Measurements from ENCODE around the gene TMC4.
"Not testable (repeated sequence)": the region's sequence is repeated elsewhere in the genome, so short reads cannot be mapped to it uniquely, and the experiment has no call there.

The TMC4 gene
- long read RNA-seq, donor 1, partial matches to known transcripts = 0 of 4 reads
- long read RNA-seq, donor 1, other reads (novel, unspliced or antisense) = 0 of 4 reads
- long read RNA-seq, donor 2, partial matches to known transcripts = 0 of 3 reads
- long read RNA-seq, donor 2, other reads (novel, unspliced or antisense) = 0 of 3 reads
- long read RNA-seq, donor 3, transcript TMC4-210 (15 exons, 2,373 nt) = major isoform, 6 of 13 reads
- long read RNA-seq, donor 3, partial matches to known transcripts = 6 of 13 reads
- long read RNA-seq, donor 3, other reads (novel, unspliced or antisense) = 0 of 13 reads
- long read RNA-seq, donor 4, transcript TMC4-210 (15 exons, 2,373 nt) = major isoform, 5 of 12 reads
- long read RNA-seq, donor 4, partial matches to known transcripts = 6 of 12 reads
- long read RNA-seq, donor 4, other reads (novel, unspliced or antisense) = 0 of 12 reads
- long read RNA-seq, donor 5, transcript TMC4-210 (15 exons, 2,373 nt) = major isoform, 6 of 7 reads
- long read RNA-seq, donor 5, partial matches to known transcripts = 0 of 7 reads
- long read RNA-seq, donor 5, other reads (novel, unspliced or antisense) = 0 of 7 reads
- long read RNA-seq, donor 6, partial matches to known transcripts = 9 of 11 reads
- long read RNA-seq, donor 6, other reads (novel, unspliced or antisense) = 0 of 11 reads
- long read RNA-seq, donor 7, transcript TMC4-210 (15 exons, 2,373 nt) = major isoform, 9 of 18 reads
- long read RNA-seq, donor 7, partial matches to known transcripts = 8 of 18 reads
- long read RNA-seq, donor 7, other reads (novel, unspliced or antisense) = 0 of 18 reads
- long read RNA-seq, donor 8, transcript TMC4-210 (15 exons, 2,373 nt) = major isoform, 5 of 10 reads
- long read RNA-seq, donor 8, partial matches to known transcripts = 5 of 10 reads
- long read RNA-seq, donor 8, other reads (novel, unspliced or antisense) = 0 of 10 reads

DNA sequence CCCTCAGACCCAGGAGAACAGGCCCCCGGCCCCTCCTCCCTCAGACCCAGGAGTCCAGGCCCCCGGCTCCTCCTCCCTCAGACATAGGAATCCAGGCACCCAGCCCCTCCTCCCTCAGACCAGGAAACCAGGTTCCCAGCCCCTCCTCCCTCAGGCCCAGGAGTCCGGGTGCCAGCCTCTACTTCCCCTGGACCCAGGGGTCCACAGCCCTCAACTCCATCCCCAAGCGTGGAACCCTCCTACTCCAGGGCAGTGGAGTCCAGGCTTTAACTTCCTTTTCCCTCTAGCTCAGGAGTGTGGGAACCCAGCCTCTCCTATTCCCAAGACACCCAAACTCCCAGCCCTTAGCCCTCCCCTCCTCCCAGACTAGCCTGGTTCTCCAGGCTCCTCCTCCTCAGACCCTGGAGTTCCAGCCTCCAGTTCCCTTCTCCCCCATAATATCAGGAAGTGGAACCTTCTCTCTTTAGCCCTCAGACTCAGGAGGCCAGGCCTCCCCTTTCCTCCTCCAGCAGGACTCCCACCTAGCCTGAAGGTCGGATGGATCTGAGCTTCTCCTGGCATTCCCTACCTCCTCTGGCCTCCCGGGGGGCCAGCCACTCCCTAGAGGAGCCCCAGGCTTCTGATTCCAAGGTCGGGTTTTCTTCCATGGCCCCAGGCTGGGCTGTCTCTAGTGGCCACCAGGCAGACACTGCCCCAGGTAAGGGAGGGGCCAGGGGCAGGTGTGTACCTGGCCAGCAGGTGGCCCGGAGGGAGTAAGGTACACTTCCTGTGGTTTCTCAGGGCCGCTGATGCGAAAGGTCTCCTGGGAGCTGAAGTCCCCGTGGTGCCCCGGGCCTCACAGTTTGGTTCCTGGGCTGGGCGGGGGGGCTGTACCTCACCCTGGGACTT is at the start of gene TMC4:
Gene TMC4, minus strand, starts transcription at position 690 of the 888 bp plus-strand sequence. Its CDS starts 43 bp downstream, at position 647.
- DNase-seq = peak; percentile 51

GRCh38 chr19:54221947-54222346 is 49.0 kb upstream of the TMC4 start:
- not testable (repeated sequence) for DNase-seq

DNA sequence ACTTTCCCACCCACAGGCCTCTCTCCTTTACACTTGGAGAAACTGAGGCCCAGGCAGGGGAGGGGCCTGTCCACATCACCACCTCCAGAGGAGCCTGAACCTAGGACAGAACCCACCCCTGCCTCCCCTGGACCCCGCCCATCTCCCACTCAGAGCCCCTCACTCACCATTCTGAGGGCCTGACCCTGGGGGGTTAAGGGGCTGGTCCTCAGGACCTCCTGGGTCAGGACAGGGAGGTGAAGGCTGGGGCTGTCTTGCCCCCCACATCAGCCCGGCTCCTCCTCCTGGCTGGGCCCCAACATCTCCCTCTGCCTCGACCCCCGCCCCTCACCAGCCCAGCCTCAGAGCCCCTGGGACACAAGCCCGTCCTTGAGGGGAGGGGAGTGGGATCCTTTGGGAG is 46.7 kb upstream of the TMC4 start:
- DNase-seq = not testable (repeated sequence)

GRCh38 chr19:54218960-54219661 is 46.2 kb upstream of the TMC4 start:
- no peak for DNase-seq

GRCh38 chr19:54218259-54218658 is 45.3 kb upstream of the TMC4 start:
- DNase-seq = no peak

- not testable (repeated sequence) for DNase-seq
These were observed 44.7 kb upstream of the TMC4 start for GRCh38 chr19:54217517-54218247.

DNA sequence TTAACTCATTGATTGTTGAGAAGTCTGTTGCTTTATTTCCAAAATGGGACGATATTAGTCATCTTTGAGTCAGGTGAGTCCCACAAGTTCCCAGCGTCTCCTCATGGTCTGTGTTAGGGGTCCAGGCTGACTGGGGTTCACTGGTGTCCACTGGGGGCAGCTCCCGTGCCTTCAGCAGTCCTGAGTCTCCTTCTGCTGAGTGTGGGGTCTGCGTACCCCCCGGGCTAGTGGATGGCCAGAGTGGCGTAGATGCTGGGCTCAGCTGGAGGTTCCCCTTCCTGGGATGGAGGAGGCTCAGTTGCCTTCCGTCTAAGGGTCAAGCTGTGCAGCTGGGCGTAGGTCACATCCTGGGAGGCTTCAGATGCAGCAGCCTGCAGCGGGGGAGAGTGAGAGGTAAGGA is 43.9 kb upstream of the TMC4 start:
- DNase-seq = no peak

- DNase-seq = not testable (repeated sequence)
These were observed 41.8 kb upstream of the TMC4 start for GRCh38 chr19:54214734-54215133.

GRCh38 chr19:54214217-54214616 is 41.3 kb upstream of the TMC4 start:
- not testable (repeated sequence) for DNase-seq

- no peak for DNase-seq
These were observed 38.3 kb upstream of the TMC4 start for GRCh38 chr19:54211235-54211634.

GRCh38 chr19:54209811-54210494 is 37.0 kb upstream of the TMC4 start:
- DNase-seq = peak; percentile 53

DNA sequence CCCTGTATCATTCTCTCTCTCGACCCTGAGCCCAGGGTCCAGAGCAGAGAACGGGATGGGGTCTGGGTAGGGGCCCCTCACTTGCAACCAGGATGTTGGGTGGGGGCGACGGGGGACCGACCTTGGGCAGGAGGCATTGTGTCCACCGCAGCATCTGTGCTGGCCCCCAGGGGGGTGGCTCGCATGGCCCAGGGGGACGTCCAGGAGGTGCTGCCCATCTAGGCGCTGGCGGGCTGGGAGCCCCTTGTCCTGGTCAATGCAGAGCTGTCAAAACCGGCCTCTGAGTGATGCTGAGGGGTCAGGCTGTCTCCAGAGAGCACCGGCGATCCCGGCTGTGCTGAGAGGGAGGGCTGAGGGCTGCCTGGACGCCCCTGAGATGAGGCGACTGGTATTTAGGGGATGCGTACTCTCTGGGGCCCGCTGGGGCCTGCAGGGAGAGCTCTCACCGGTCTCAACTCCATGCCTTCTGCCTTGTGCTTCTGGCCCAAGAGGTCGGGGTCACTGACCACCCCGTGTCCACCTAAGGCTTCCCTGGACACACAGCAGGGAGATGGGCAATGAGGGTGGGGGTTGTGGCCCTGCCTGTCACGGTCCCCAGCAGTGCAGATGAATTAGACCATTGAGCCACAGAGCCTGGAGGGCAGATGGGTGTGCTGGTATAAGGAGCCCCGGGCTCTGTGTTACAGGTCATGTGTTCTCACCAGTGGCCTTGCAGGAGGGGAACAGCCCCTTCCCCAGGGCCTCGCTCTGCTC is 36.3 kb upstream of the TMC4 start:
- DNase-seq = no peak

GRCh38 chr19:54208784-54209057 is 35.8 kb upstream of the TMC4 start:
- DNase-seq = no peak

DNA sequence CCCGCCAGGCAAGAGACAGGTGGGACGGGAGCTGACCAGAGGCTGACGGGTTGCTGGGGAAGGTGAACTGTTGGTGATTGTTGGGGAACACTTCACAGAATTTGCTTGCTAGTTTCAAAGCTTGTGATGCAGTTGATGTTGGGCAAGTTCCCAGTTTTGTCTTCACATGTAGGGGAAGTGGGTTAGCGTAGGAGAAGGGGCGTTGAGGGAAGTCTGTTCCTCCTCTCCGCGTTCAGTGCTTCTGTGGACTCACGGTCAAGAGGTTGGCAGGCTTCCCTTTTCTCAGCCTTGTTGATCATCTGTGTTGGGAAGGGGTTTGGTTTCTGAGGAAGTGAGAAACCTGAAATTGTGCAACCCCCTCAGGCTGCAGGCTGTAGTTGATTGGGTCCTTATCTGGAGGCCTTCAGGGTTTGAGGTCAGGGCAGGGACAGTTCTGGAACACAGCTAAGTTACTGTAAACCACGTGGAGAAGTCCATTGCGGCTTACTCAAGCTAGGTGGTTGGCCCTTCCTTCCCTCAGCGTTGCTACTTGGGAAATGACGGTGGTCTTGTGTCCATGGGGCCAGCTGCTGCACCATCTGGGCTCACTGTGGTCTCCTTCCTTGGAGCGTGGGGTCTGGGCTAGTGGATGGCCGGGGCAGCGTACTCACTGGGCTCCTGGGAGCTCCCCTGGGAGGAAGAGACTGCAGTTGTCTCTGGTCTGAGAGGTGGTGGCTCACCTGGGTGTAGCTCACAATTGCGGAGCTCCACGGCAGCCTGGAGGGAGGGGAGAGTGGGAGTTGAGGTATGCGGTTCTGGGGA is 35.2 kb upstream of the TMC4 start:
- DNase-seq = no peak

DNA sequence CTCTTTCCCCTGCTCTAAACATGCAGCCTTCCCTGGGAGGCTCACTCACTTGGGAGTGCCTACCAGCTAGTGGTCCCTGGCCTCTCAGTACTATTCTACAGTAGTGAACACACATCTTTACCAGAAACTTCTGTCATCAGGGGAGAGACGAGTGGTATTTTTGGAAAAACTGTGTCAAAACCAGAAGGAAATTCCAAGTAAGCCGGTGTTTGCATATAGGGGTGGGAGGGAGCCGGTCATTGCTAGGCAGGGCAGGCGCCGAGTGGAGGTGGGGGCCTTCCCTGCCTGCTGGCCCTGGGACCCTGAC is 34.7 kb upstream of the TMC4 start:
- DNase-seq = no peak

GRCh38 chr19:54207193-54207592 is 34.2 kb upstream of the TMC4 start:
- not testable (repeated sequence) for DNase-seq

DNA sequence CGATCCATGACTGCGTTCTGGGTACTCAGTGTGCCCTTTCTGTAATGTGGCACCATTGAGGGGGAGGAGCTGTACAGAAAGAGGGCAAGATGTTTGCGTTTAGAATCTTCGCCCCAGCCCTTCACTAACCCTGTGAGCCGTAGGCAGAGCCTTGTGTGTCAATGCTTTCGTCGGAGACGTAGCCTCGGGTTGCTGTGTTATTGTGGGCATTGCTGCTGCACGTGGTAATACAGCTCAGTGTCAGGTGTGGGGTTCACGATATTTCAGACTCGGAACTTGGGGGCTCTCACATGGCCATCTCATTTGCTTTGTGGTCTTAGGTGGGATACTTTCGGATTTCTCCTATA is 33.8 kb upstream of the TMC4 start:
- DNase-seq = no peak

DNA sequence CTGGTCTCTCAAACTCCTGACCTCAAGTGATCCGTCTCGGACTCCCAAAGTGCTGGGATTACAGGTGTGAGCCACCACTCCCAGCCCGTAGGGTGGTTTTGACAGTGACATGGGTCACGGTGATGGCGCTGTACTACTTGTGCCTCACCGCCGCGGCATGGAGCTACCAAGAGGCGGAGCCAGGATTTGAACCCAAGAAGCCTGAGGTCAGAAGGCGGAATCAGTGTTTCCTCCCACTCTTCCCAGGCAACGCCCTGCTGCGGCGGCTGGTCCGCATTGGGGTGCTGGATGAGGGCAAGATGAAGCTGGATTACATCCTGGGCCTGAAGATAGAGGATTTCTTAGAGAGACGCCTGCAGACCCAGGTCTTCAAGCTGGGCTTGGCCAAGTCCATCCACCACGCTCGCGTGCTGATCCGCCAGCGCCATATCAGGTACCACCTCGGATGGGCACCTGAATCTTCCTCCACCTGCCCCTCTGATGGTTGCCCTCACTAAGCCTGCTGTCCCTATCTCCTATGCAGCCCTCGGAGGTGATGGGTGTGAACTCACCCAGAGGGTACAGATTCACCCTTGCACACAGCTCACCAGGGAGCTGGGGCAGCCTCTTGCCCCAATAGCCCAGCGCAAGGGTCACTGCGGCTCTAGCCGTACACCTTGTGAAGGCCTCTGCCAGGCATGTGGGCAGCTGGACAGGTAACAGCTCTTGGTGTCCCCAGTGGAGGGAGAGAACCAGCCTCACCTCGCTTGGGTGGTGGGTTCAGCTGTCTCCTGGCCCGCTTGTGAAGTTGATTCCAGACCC is 33.3 kb upstream of the TMC4 start:
- DNase-seq = no peak
